HEK293T (cell line): ENCODE measurements around the gene CITED2.

Experiments
- TARDBP ChIP-seq: fragments of 450-650 bp; IDR thresholded peaks from 2 replicates; pipeline ENCODE4 v1.6.1; 2016
- ZNF384 ChIP-seq: fragments of 450-650 bp; IDR thresholded peaks from 2 replicates; pipeline ENCODE4 v1.6.1; 2016

DNA sequence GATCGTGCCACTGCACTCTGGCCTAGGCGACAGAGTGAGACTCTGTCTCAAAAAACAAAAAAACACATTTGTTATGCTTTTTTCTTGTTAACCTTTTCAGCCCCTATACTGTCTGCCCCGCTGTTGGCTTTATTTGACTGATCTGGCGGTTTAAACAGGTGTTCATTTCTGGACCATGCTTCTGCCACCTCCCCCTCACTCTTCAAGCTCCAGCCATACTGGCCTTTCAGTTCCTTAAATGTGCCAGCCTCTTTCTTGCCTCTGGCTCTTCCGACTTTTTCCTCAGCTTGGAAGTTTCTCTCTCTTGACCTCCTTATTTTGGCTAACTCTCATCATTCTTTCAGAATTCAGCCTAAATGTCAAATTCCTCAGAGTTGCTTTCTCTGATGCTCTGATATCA, 47.4 kb downstream of the CITED2 start:
- TF ChIP-seq TARDBP (no peak), ZNF384 (no peak)
